GM18858 (cell line): ENCODE results near the gene FBLN1.
"Not testable (repeated sequence)": the region's sequence is repeated elsewhere in the genome, so short reads cannot be mapped to it uniquely, and the experiment has no call there.

Source experiments
- ATAC-seq: cut with Tn5 transposase; IDR thresholded peaks from one replicate; pipeline ENCODE4 v1.9.1; 2021; ENCODE audit not compliant: unreplicated experiment

FBLN1 gene

DNA sequence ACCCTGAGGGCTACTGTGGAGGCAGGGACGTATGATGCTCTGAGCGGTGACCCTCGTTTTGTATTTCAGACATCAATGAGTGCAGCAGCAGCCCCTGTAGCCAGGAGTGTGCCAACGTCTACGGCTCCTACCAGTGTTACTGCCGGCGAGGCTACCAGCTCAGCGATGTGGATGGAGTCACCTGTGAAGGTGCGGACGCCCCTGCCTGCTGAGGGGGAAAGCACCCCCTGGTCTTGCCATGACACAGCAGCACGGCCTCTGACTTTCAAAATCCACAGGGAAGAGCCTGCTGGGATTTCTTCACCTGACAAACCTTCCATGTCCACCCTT lies 44.3 kb downstream of the FBLN1 start:
- no peak for ATAC-seq

DNA sequence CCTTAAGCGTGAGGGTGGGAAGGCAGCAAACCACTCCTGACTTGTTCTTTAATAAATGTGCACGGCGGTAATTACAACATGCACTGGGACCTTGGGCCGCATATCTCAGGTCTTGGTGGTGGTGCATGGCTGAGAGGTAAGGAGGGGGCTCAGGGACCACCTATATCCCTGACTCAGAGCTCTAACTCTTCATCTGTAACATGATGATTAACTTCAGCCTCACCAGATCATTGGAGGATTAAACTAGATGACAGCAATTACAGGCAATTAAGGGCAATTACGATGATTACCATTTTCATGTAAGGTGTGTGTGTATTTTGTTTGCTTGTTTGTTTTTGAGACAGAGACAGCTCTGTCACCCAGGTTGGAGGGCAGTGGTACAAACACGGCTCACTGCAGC lies 45.0 kb downstream of the FBLN1 start:
- no peak for ATAC-seq

DNA sequence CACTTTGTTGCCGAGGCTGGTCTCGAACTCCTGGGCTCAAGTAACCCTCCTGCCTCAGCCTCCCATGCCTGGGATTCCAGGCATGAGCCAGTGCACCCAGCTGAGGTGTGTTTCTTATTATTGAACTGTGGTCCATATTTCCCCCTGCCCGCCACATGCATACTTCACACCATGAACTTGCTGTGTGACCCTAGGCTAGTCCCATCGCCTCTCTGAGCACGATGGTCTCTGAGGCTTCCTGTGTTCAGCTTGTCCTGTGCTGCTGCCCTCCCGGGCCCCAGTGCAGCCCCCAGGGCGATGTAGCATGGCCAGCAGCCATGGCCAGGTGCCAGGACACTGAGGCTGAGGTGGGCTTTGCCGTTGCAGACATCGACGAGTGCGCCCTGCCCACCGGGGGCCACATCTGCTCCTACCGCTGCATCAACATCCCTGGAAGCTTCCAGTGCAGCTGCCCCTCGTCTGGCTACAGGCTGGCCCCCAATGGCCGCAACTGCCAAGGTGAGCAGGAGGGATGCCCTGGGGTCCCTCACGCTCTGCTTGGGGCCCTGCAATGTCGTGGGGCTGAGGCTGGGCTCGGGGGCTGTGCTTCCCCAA lies 45.7 kb downstream of the FBLN1 start:
- no peak for ATAC-seq

DNA sequence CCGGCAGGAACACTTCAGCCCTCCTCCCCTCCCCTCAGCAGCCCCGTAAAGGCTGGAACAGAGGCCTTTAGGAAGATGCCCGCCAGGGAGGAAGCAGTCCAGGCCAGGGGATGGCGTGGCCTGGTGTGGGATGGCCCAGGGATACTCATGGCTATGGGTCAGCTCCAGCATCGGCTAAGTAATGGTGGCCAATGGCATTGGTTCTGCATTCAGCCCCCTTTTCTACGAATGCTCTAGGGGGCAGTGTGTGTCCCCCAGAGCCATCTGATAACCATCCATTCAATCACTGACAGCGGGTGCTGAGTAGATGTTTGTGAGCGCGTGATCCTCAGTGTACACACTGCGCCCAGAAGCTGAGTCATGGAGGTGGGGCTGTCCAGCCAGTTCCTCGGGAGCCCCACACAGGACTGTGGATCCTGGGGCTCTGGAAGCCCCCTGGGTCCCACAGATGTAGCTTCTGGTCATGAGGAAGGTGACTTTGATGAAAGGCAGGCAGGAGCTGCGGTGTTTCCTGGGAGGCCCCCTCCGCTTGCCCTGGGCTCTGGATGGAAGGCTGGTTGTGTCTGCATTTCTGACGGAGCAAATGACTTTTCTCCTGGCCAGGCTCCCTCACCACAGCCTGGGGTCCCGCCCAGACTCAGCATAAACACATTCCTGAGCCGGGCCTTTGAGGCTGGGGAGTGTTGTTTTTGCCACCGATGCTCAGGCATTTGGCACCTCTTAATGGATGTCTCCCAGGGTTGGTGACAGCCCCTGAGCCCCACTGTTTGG lies 46.5 kb downstream of the FBLN1 start:
- no peak for ATAC-seq

DNA sequence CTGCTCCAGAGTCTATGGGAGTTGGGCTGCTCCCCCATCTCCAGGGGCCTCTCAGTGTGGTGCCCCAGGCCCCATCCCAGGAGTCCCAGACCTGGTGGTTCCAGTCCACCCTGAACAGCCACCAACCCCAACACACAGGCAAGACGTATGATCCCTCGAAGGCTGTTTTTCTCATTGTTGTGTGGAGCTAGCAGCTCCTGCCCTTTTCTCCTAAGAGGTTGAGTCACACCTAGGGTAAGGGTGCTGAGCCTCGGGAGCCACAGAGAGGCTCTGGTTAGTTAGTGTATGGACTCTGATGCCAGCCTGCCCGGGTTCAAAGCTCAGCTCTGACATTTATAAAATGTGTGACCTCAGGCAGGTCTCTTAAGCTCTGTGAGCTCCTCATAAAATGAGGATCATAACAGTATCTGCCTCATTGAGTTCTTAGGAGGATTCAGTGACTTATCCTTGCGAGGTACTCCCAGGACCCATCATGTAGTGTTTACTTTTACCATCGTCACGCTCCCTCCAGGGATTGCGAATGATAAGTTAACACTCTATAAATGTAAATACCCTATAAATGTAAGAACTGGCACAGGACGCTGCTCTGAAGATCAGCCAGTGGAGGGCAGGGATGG lies 47.2 kb downstream of the FBLN1 start:
- ATAC-seq: no peak

DNA sequence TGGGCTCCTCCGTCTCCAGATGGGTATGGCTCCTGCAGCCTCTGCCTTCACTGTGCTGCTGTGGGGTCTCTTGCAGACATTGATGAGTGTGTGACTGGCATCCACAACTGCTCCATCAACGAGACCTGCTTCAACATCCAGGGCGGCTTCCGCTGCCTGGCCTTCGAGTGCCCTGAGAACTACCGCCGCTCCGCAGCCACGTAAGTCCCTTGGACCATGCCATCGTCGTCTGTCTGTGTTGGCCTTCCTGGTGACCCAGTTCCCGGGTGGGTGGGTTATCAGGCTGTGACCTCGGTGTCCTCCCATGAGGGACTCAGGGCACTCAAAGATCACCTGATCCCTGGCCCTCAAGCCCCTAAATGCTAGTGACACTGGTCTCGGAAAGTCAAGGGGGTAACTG lies 47.7 kb downstream of the FBLN1 start:
- no peak for ATAC-seq

DNA sequence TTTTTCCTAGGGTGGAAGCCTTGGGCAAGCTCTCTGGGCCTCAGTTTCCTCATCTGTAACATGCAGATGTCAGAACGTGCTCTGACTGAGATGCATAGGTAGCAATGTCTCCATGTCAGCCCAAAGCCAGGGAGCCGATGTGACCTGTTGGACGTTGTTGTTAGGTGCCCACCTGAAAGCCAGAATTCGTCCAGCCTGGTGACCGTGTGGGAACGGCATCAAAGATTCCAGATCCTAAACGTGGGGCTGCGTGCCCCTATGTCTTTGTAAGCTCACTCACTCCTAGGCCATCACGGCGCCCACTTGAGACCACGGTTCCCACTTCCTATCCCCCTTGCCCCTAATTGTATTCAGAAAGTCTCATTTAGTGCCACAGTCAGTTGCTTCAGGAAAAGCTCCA lies 48.2 kb downstream of the FBLN1 start:
- no peak for ATAC-seq

DNA sequence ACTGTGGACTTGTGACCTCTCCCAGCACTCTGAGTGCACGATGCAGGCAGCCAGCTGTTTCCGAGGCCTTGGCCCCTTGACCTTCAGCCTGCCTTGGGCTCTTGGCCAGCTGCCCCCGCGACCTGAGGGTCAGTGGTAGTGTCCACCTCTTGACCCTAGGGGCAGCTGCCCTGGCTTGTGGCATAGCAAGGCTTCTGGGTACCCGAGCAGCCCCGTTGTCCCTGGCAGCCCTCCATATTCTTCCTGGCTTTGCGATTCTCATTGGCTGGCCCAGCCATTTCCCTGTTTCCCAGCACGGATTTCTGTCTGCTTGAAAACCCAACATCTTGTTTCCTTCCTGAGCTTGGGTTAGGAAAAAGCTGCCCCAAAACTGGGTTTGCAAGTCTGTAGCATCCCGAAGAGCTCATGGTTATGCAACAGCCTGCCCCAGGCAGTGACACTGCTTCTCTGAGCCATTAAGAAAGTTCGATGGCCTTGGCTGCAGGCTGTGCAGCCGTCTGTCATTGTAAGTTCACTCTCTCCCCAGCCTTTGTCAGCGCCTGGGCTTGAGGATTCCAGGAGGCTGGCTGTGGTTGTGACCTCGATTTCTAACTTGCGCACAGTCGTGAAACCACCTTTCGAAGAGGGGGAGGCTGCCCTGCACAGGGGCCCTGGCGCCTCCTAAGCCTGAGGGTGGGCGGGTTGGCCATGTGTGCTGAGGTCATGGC lies 48.8 kb downstream of the FBLN1 start:
- ATAC-seq: no peak

DNA sequence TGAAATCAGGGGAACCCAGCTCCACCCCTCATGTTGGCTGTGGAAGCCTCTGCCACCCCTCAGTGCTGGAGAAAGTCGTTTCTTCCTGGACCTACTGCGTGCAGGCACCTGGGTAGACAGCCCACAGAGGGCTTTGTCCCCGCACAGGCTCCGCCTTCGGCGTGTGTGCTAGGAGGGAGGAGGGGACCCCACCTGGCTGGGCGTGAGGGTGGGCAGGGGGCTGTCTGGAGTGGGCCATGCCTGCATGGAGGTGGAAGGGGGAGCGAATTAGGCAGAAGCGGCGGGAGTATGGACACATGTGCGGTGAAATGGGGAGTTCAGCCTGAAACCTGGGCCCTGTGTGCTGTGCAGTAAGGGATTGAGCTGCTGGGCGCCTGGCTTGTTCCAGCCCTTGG lies 49.3 kb downstream of the FBLN1 start:
- ATAC-seq: no peak

DNA sequence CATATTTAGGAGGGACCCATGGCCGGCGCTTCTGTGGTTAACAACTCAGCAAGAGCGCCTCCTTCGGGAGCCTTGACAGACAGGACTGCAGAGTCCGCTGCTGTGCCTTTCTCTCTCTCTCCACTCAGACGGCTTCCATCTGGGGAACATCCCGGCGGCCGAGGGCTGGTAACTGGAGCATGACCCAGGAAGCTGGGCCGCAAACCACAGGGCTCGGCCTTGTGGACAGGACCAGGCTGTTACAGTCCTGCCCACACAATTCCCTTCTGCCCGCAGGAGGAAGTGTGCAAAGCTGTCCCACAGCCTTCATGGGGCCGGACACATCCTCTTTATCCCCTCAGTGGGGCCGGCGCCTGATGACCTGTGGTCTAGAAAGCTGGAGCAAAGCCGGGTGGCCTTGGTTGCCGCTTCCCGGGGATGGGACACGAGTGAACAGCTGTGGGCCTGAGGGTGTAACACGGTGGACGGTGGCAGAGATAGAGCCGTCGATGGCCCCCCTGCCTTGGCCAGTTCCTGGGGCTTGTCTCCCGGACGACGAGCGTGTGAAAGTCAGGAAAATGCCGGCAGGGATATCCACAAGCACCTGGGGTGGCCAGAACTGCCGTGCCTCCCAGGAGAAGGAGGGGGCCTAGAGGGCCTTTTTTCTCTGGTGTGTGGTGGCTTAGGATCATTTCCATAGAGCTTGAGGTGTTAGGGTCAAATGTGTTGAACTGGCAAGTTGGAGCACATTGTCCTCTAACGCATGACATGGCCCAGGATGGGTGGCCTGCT lies 50.1 kb downstream of the FBLN1 start:
- no peak for ATAC-seq

DNA sequence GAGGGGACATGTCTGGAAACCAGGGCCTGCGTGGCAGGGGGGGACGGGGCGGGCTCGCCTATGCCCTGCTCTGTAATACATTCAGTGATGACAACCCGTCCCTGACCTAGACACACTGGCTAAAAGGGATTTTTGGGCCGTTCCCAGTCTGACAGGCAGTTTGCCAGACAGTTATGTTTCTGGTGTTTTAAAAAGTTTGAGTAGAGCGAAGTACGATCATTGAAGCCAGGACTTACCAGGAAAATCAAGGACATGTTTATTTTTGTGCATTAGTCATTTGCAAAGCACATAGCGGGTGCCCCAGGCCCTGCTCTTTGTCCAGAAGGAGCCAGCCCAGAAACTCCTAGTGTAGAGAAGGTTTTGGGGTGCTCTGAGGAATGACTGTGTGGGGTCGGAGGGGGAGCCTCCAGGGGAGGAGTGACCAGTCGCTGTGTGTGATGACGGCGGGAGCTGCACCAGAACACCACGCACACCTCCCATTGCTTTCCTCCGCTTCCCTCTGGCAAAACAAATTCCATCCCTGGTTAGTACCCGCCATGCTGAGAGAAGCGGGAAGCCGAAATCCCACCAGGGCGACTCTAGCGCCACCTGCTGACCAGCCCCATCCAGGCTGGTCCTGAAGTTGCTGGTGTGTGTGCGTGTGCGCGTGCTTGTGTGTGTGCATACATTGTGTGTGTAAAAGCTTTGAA lies 50.8 kb downstream of the FBLN1 start:
- ATAC-seq: no peak

DNA sequence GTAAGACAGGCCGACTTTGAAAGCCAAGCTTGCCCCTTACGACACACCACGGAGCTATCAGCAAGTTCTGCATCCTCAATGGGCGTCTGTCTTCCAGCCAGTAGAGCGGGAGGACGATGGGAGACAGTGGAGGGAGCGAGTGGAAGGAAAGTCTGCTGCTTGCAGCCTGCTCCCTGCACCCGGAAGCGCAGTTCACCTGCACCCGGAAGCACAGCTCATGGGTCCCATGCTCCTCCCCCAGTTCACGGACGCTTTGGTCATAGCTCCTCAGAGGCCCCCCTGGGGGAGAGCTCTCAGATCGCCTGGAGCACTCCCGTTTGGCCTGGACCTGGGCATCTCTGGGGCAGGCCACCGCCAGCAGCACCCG lies 51.3 kb downstream of the FBLN1 start:
- ATAC-seq: no peak

DNA sequence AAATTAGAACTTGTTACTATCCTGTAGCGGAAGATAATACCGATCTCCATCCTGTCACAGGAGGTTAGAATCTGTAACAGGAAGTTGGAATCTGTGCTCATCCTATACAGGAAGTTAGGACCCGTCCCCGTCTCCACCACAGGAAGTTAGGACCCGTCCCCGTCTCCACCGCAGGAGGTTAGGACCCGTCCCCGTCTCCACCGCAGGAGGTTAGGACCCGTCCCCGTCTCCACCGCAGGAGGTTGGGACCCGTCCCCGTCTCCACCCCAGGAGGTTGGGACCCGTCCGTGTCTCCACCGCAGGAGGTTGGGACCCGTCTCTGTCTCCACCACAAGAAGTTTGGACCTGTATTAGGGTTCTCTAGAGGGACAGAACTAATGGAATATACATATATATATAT lies 52.2 kb downstream of the FBLN1 start:
- ATAC-seq: no peak

DNA sequence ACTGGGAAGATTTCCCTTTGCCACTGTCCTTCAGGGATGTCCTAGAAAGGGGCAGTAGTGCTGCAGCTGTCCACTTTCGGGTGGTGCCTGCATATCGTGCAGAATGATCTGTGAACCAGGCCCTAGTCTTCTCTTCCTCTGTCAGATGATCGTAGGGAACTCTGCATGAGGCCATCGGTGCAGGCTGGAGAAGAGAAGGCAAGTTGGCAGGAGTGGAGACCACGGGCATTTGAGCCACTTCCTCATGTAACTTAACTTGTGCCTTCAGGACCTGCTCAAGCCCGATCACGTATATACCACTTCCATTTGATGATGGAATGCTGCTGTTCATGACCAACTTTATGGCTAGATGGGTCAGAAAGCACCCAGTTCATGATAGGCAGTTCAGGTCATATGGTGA lies 55.2 kb downstream of the FBLN1 start:
- not testable (repeated sequence) for ATAC-seq

DNA sequence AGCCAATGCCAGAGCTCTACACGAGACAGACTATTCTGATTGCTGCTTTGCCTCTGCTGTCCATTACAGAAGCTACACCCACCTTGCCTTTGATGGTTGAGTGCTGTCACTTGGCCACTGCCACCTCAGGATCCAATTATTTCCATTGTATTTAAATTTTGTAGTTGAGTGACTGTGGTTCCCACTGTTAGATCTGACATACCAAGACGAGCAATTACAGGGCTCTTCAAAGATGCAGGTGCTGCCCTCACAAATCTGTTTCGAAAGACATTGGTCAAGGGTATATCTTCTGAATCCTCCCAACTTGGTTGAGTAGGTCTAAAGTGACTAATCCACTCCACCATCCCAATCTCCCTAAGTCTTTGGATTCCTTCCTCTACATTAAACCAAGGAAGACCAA lies 57.4 kb downstream of the FBLN1 start:
- not testable (repeated sequence) for ATAC-seq

DNA sequence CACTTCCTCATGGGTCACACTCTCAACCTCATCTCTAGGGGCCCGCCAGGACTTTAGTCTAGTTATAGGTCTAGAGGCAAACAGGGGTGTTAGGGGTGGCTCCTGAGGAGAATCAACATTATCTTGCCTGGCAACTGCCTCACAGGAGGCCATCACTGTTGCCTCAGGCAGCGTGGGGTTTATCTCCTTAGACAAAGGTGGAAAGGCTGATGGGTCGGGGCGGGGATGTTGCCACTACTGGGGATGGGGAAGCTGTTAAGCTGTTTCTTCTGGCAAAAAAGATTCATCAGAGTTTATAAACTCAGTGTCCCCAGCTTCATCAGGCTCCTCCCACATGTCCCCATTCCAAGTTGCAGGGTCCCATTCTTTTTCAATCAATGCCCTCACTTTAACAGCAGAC lies 58.1 kb downstream of the FBLN1 start:
- not testable (repeated sequence) for ATAC-seq

DNA sequence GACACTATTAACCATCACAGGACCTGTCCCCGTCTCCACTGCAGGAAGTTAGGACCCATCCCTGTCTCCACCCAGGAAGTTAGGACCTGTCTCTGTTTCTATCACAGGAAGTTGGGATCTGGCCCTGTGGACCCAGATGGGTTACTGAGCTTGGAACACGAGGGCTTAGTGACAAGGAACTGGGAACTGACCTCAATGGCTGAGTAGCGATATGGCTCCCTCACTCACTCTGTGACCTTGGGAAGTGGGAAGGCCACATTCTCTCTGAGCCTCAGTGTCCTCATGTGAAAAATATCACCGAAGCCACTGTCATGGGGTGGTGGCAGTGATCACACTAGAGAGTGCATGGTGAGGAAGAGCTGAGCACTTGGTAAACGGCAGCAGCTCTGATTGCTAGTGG lies 59.4 kb downstream of the FBLN1 start:
- ATAC-seq: no peak

DNA sequence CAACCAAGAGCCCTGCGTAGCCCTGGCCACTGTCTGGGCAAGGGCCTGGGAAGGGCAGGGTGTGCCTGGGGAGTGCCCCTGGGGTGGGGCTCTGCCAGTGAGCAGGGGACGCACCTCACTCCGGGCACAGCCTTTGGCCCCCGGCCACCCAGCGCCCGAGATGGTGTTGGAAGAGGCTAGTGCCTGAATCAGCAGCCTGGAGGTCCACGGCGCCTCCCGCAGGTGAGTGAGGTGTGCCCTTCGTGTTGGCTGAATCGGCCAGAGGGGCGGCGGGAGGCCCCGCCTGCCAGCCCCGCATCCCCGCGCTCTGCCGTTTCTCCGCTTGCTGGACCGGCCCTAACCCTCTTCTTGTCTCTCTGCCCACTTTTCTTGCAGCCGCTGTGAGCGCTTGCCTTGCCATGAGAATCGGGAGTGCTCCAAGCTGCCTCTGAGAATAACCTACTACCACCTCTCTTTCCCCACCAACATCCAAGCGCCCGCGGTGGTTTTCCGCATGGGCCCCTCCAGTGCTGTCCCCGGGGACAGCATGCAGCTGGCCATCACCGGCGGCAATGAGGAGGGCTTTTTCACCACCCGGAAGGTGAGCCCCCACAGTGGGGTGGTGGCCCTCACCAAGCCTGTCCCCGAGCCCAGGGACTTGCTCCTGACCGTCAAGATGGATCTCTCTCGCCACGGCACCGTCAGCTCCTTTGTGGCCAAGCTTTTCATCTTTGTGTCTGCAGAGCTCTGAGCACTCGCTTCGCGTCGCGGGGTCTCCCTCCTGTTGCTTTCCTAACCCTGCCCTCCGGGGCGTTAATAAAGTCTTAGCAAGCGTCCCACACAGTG lies 60.1 kb downstream of the FBLN1 start:
- ATAC-seq: no peak

DNA sequence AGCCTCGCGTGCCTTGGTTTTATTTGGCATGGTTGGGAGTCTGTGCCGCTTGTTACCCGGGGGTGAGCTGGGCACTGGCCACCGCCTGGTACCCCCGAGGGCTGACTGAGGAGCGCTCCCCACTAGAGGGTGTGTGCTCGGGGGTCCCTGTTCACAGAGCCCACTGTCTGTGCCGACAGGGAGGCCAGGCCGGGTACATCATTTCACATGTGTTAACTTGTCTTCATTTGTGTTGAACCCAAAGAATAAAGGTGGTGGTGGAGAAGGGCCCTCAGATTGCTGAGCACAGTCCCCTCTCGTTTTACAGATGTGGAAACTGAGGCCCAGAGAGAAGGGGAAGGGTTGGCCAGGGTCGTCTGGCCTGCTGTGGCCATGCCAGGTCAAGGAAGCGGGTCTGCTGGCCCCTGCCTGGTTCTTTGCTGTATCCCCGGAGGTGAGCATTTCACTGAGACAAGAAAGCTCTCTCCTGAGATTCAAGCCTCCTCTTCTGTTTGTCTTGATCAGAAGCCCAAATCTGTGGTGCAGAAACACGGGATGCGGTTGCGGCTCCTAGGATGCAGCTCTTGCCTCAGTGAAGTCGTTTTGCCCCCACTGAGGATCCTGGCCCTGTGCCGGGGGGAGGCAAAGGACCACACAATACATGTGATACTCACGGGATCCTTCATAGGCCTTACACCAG lies 60.8 kb downstream of the FBLN1 start:
- no peak for ATAC-seq
